K562 treated with DMSO at 1 percent for 12 hours (cell line): ENCODE data around the gene IMMT. TPM values are rescaled to one million over a fixed set of nuclear protein-coding genes. Genes with fewer than 3 reads are reported as not detected.

Experiments used
- total RNA-seq: library from RNA; unstranded; fragments of 300-600 nt; gene quantifications from 2 replicates; pipeline ENCODE4 v1.2.3, GENCODE V29; 2022; ENCODE audit not compliant: insufficient read depth

Gene IMMT
- 65.3 and 110 TPM in 2 replicates for total RNA-seq

GRCh38 chr2:86195055-86195807 lies at the start of gene IMMT:
TSS of gene IMMT (minus strand) at chr2:86195462. CDS start at chr2:86195382, 80 bp downstream.

GRCh38 chr2:86105969-86106945 lies 89.0 kb downstream of the IMMT start, which contains the start of gene PTCD3:
TSS of gene PTCD3 (plus strand) at chr2:86106235. CDS start at chr2:86106248, 13 bp downstream.

GRCh38 chr2:86105252-86105968 lies 89.9 kb downstream of the IMMT start, which contains the start of gene POLR1A:
TSS of gene POLR1A (minus strand) at chr2:86105886. CDS start at chr2:86105776, 110 bp downstream.

Other genes with a start within 250 kb of the IMMT start
- gene POLR1A, start 89.6 kb downstream of the IMMT start, total RNA-seq, result 1.8 and 7.2 TPM in 2 replicates
- gene PTCD3, start 89.2 kb downstream of the IMMT start, total RNA-seq, result 12.2 and 28.7 TPM in 2 replicates
- 72.5 and 80.3 TPM in 2 replicates for gene MRPL35, start 4.0 kb upstream of the IMMT start, total RNA-seq
- 0.23 TPM in 1 of 2 replicates, not detected in the other for gene REEP1, start 142.2 kb upstream of the IMMT start, total RNA-seq
- 15.3 and 44.4 TPM in 2 replicates for gene KDM3A, start 245.9 kb upstream of the IMMT start, total RNA-seq